Hindlimb muscle (tissue), 1 donor: ENCODE results near the gene HECTD2. TPM values are rescaled to one million over a fixed set of nuclear protein-coding genes. Genes with fewer than 3 reads are reported as not detected.
A peak's percentile ranks its signal among the peaks of the same experiment; 100 is the strongest.
"Not testable (repeated sequence)": the region's sequence is repeated elsewhere in the genome, so short reads cannot be mapped to it uniquely, and the experiment has no call there.

ENCODE experiments used
- DNase-seq: peaks from one replicate; pipeline ENCODE4 v3.0.0-alpha.2; 2013
- polyA plus RNA-seq: library from polyadenylated mRNA; unstranded; fragments of 120-200 nt; gene quantifications from one replicate; pipeline ENCODE4 v1.2.1, GENCODE V29; 2013; ENCODE audit not compliant: insufficient read length

Gene HECTD2
- polyA plus RNA-seq, 1 donor: 14.1 TPM

- DNase-seq: peak; percentile 56
Observed at GRCh38 chr10:91541481-91541880, 131.3 kb downstream of the HECTD2 start.

GRCh38 chr10:91545384-91545783, 135.2 kb downstream of the HECTD2 start:
- DNase-seq: no peak

- no peak for DNase-seq
Observed at GRCh38 chr10:91545838-91546237, 135.7 kb downstream of the HECTD2 start.

DNA sequence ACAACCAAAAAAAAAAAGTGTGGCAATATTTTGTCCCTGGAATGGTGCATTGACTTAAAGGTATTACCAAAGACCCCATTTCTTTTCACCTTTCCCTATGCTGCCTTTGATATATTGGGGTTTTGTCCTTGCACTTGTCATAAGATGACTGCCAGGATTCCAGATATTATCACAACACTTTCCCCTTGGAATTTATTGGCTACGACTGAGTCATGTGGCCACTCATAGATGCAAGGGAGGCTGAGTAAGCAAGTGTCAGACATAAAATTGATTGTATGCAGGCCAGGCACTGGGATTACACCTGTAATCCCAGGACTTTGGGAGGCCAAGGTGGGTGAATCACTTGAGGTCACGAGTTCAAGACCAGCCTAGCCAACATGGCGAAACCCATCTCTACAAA, 139.1 kb downstream of the HECTD2 start:
- no peak for DNase-seq

GRCh38 chr10:91550021-91550420, 139.9 kb downstream of the HECTD2 start:
- no peak for DNase-seq

DNA sequence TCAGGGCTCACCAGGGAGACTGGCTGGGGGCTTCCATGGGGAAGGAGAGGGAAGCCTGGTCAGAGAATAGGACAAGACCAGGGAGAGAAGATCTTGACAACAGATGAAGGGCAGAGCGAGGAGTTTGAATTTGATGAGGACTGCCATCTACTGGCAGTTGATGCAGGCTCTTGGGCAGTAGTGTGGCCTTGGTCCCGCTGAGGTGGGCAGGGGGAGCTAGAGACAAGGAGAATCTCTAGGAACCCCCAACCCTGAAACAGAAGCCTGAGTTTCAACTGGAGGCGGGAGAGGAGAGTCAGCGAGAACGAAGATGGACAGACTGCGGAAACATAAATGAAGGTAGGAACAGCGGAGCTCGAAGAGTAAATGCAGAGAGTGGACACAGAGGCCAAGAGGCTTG, 141.7 kb downstream of the HECTD2 start:
- peak; percentile 61 for DNase-seq

GRCh38 chr10:91552274-91553095, 142.3 kb downstream of the HECTD2 start:
- DNase-seq: no peak

DNA sequence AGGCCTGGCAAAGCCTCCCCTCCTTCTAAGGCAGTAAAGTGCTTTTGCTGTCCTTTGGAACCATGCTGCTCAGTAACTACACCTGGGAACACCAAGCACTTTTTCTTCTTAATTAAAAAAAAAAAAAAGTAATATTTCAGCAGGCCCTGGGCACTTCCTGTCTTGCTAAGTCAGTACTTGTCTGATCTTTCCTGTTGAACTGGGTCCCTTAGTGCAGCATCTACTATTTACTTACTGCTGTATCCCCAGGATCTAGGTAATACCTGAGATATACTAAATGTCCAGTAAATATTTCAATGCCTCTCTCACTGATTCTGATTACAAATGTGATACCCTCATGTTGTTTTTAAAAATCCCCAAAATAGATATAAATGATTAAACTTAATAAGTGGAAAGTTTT, 145.3 kb downstream of the HECTD2 start:
- DNase-seq: no peak

GRCh38 chr10:91556691-91557566, 146.8 kb downstream of the HECTD2 start:
- DNase-seq: no peak

- no peak for DNase-seq
Observed at GRCh38 chr10:91557651-91558111, 147.5 kb downstream of the HECTD2 start.

- no peak for DNase-seq
Observed at GRCh38 chr10:91558473-91558872, 148.3 kb downstream of the HECTD2 start.

DNA sequence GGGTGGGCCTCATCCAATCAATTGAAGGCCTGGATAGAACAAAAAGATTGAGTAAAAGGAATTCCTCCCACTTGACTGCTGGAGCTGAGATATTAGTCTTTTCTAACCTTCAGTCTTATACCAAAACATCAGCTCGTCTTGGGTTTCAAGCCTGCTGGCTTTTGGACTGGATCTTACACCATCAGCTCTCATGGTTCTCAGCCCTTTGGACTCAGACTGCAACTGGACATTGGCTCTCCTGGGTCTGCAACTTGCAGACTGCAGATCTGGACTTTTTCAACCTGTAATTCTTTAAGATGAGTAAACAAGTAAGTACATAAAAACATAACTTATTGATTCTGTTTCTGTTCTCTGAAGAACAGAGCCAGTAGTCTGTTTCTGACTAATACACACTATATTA, 149.0 kb downstream of the HECTD2 start:
- no peak for DNase-seq

DNA sequence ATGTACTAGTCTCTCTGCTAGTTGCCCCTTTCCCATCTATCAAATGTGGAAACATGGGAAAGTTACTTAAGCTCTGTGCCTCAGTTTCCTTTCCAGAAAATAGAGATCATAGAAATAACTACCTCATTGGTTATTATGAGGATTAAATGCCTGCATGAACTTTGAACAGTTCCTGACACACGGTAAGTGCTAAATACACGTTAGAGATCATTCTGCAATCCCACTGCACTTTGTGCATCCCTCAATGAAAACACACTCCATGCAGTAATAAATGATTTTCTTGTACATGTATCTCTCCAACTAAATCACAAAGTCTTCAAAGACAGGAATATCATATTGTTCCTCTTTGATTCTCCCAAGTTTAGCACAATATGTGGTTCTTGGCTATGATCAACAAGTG, 149.6 kb downstream of the HECTD2 start:
- DNase-seq: no peak

DNA sequence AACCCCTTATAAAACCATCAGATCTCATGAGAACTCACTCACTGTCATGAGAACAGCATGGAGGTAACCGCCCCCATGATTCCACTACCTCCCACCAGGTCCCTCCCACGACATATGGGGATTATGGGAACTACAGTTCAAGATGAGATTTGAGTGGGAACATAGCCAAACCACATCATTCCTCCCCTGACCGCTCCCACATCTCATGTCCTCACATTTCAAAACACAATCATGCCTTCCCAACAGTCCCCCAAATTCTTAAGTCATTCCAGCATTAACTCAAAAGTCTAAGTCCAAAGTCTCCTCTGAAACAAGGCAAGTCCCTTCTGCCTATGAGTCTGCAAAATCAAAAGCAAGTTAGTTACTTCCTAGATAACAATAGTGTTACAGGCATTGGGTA, 150.7 kb downstream of the HECTD2 start:
- not testable (repeated sequence) for DNase-seq

- no peak for DNase-seq
Observed at GRCh38 chr10:91562839-91563581, 152.9 kb downstream of the HECTD2 start.

DNA sequence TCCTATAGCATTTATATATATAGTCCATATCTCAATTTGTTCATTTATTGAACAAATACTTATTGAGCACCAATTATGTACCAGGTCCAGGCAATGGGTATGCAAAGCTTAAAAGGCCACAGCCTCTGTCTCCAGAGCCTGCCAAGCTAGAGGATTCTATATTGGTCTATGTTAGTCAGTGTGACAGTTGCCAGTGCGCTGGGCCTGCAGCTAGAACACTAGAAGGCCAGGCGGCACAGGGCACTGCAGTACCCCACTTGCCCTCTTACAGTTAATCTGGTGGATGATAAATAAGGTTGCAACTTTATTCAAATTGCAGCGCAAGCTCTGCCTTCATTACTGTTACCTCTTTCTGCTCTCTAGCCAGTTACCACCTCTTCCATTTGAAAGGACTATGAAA, 153.9 kb downstream of the HECTD2 start:
- DNase-seq: no peak

Other genes with a start within 250 kb of the HECTD2 start
- gene PCGF5, start 189.7 kb upstream of the HECTD2 start, polyA plus RNA-seq: 15.6 TPM
- gene PPP1R3C, start 222.7 kb downstream of the HECTD2 start, polyA plus RNA-seq: 134 TPM